HEK293 (cell line): Measurements from ENCODE around the gene TNS1.

Experiments
- BCL11A ChIP-seq: fragments of 450-650 bp; formaldehyde crosslinking; IDR thresholded peaks from 2 replicates; pipeline ENCODE4 v1.5.1; 2016; ENCODE audit warnings: low read depth, missing biosample characterization, missing genetic modification characterization
- CTCF ChIP-seq: fragments of 450-650 bp; formaldehyde crosslinking; IDR thresholded peaks from 2 replicates; pipeline ENCODE4 v1.5.1; 2016; ENCODE audit warnings: missing biosample characterization, missing genetic modification characterization
- SALL2 ChIP-seq: fragments of 450-650 bp; formaldehyde crosslinking; IDR thresholded peaks from 2 replicates; pipeline ENCODE4 v1.5.0; 2017; ENCODE audit warnings: missing biosample characterization, mild to moderate bottlenecking, missing genetic modification characterization, borderline replicate concordance
- ZNF768 ChIP-seq: fragments of 450-650 bp; formaldehyde crosslinking; IDR thresholded peaks from 2 replicates; pipeline ENCODE4 v1.5.1; 2018; ENCODE audit warnings: missing biosample characterization, mild to moderate bottlenecking, missing genetic modification characterization

GRCh38 chr2:217996361-217996760, 6.4 kb downstream of the TNS1 start:
- TF ChIP-seq CTCF (no peak), ZNF768 (tag by site-specific recombination) (no peak), SALL2 (tag by site-specific recombination) (no peak), BCL11A (tag by site-specific recombination) (no peak)
